Endothelial cell of umbilical vein (primary cell): ENCODE measurements around the gene PRDX5. TPM values are rescaled to one million over a fixed set of nuclear protein-coding genes. Genes with fewer than 3 reads are reported as not detected.

ENCODE experiments used
- BruUV-seq: library from RNA; stranded (reverse); fragments of 400-500 nt; replicated peaks from 2 replicates; lab custom pipeline; 2021; lab: Mats Ljungman, UMichigan
- CTCF ChIA-PET: fragments of 300-600, 350-600 bp; sonication (Branson Sonifier 250); formaldehyde crosslinking; loops from one replicate; lab custom pipeline; 2021; ENCODE audit warnings: antibody characterized with exemption, inconsistent platforms; lab: Charles Lee
- POLR2A ChIA-PET: fragments of 300-600, 350-600 bp; sonication (Branson Sonifier 250); formaldehyde crosslinking; loops from one replicate; lab custom pipeline; 2021; ENCODE audit warnings: antibody characterized with exemption, inconsistent platforms; lab: Charles Lee
- DNase-seq: peaks from one replicate; pipeline ENCODE4 v3.0.0-alpha.2; 2011; ENCODE audit warnings: low read depth, low spot score
- FAIRE-seq: peaks from 2 replicates; lab custom pipeline; 2011; peaks lifted over from hg19 to GRCh38; lab: Jason Lieb, UNC
- H2AFZ ChIP-seq: 2 replicates; pipeline ENCODE4 v1.6.0; 2012; ENCODE audit warnings: low read depth, low read length, control low read depth, inconsistent platforms
- H3K27ac ChIP-seq: 2 replicates; pipeline ENCODE4 v1.5.1; 2011; ENCODE audit warnings: low read depth, mild to moderate bottlenecking, control low read depth, low read length, moderate library complexity; ENCODE audit not compliant: insufficient read depth
- H3K27me3 ChIP-seq, 2 experiments: 2 replicates each; pipeline versions ENCODE4 v1.6.0 to v1.6.1; 2011; ENCODE audit warnings: low read length in 2 of 2, mixed read lengths in 1 of 2; ENCODE audit not compliant: control insufficient read depth in 2 of 2, insufficient read depth in 2 of 2
- H3K36me3 ChIP-seq, 2 experiments: 2 replicates in 1 of 2; 3 replicates in 1 of 2; pipeline ENCODE4 v1.5.1; 2011; ENCODE audit warnings: low read length in 2 of 2, mild to moderate bottlenecking in 1 of 2, moderate library complexity in 1 of 2; ENCODE audit not compliant: control insufficient read depth in 2 of 2, insufficient read depth in 2 of 2; ENCODE audit errors: extremely low read depth in 1 of 2
- H3K4me1 ChIP-seq: 3 replicates; pipeline ENCODE4 v1.5.1; 2011; ENCODE audit warnings: mild to moderate bottlenecking, low read length; ENCODE audit not compliant: control insufficient read depth, insufficient read depth; ENCODE audit errors: extremely low read depth
- H3K4me2 ChIP-seq: 2 replicates; pipeline ENCODE4 v1.6.1; 2011; ENCODE audit warnings: low read length, control low read depth, mixed read lengths; ENCODE audit not compliant: insufficient read depth
- H3K4me3 ChIP-seq, 3 experiments: fragments of 200-600 bp in 1 of 3; sonication (generic), shearing (Covaris generic) in 1 of 3; replicated peaks in 1 of 3; 2 replicates each; pipeline ENCODE4 v1.5.1; 2011 to 2016; ENCODE audit warnings: control low read depth in 3 of 3, low read length in 3 of 3, mild to moderate bottlenecking in 2 of 3, inconsistent platforms in 1 of 3, low read depth in 1 of 3, moderate library complexity in 1 of 3; ENCODE audit not compliant: insufficient read depth in 1 of 3
- H3K79me2 ChIP-seq: 2 replicates; pipeline ENCODE4 v1.6.0; 2012; ENCODE audit warnings: low read length, inconsistent platforms; ENCODE audit not compliant: control insufficient read depth, insufficient read depth
- H3K9ac ChIP-seq: replicated peaks from 2 replicates; pipeline ENCODE3; 2011; ENCODE audit warnings: low read length, control low read depth; ENCODE audit not compliant: insufficient read depth; ENCODE audit errors: extremely low read depth
- H3K9me1 ChIP-seq: replicated peaks from 3 replicates; pipeline ENCODE4 v1.6.0; 2011; ENCODE audit warnings: mild to moderate bottlenecking, low read length; ENCODE audit not compliant: control insufficient read depth, insufficient read depth; ENCODE audit errors: extremely low read depth
- H3K9me3 ChIP-seq: replicated peaks from 2 replicates; pipeline ENCODE4 v1.5.1; 2012; ENCODE audit warnings: low read length, inconsistent platforms; ENCODE audit not compliant: control insufficient read depth, insufficient read depth
- H4K20me1 ChIP-seq: replicated peaks from 2 replicates; pipeline ENCODE3; 2011; ENCODE audit warnings: mild to moderate bottlenecking, low read length; ENCODE audit not compliant: control insufficient read depth, insufficient read depth; ENCODE audit errors: extremely low read depth
- EZH2 ChIP-seq: IDR thresholded peaks from 2 replicates; pipeline ENCODE4 v1.6.1; 2012; ENCODE audit warnings: borderline replicate concordance, low read depth, mild to moderate bottlenecking, moderate library complexity, low read length, inconsistent platforms; ENCODE audit not compliant: severe bottlenecking
- FOS ChIP-seq: IDR thresholded peaks from 2 replicates; pipeline ENCODE4 v1.6.1; 2011; ENCODE audit warnings: mild to moderate bottlenecking, low read length, moderate library complexity, borderline replicate concordance; ENCODE audit not compliant: insufficient read depth
- GATA2 ChIP-seq: IDR thresholded peaks from 2 replicates; pipeline ENCODE4 v1.7.0; 2011; ENCODE audit warnings: low read depth, mild to moderate bottlenecking, moderate library complexity, mixed read lengths, low read length; ENCODE audit not compliant: insufficient read length, insufficient read depth
- JUN ChIP-seq: IDR thresholded peaks from 2 replicates; pipeline ENCODE4 v1.6.1; 2011; ENCODE audit warnings: borderline replicate concordance, low read depth; ENCODE audit not compliant: insufficient read length, insufficient read depth
- MYC ChIP-seq: IDR thresholded peaks from one replicate; pipeline ENCODE4 v1.6.1; 2011; ENCODE audit warnings: mild to moderate bottlenecking, low read depth, low read length
- POLR2A ChIP-seq: IDR thresholded peaks from 2 replicates; pipeline ENCODE4 v1.6.1; 2012; ENCODE audit warnings: low read depth, mild to moderate bottlenecking, control low read depth, low read length
- POLR2AphosphoS5 ChIP-seq: IDR thresholded peaks from 2 replicates; pipeline ENCODE4 v1.6.1; 2012; ENCODE audit warnings: low read depth, mild to moderate bottlenecking, control low read depth, low read length, moderate library complexity; ENCODE audit not compliant: insufficient read depth
- dilution Hi-C: fragments of 300-500 bp; cut with MboI; formaldehyde crosslinking; loops from one replicate; pipeline ENCODE4 v1.15.0; 2019; ENCODE audit warnings: low sequenced_read_pairs; ENCODE audit not compliant: extremely low pct_ligation_motif_present
- intact Hi-C: fragments of 100-400 bp; cut with micrococcal nuclease; formaldehyde crosslinking; loops from one replicate; pipeline ENCODE4 v1.10.0; 2022
- polyA plus RNA-seq, 4 experiments: library from polyadenylated mRNA; depleted of rRNA in 3 of 4; stranded (reverse) in 3 of 4; unstranded in 1 of 4; fragments of >200 nt; gene quantifications; 2 replicates each; pipeline versions ENCODE4 v1.2.1 to v1.2.3, GENCODE V29; 2011 to 2012; ENCODE audit warnings: missing spikeins in 1 of 4
- total RNA-seq: library from RNA; stranded (reverse); gene quantifications from 2 replicates; pipeline ENCODE4 v1.2.3, GENCODE V29; 2021
- TF ChIP-seq, protein P1 (sequence below): IDR thresholded peaks from 2 replicates; pipeline ENCODE4 v1.6.1; 2011; ENCODE audit not compliant: insufficient read depth, insufficient read length
- TF ChIP-seq, protein P2 (sequence below), 2 donors: IDR thresholded peaks; 1 replicate in 1 of 2; 2 replicates in 1 of 2; pipeline ENCODE4 v1.5.1; 2011; ENCODE audit warnings: low read length in 2 of 2, mild to moderate bottlenecking in 2 of 2, moderate library complexity in 2 of 2, control low read depth in 1 of 2, inconsistent platforms in 1 of 2, low read depth in 1 of 2; ENCODE audit not compliant: insufficient read depth in 1 of 2; ENCODE audit errors: extremely low read depth in 1 of 2

PRDX5 gene
- total and polyA plus RNA-seq, 2 donors (not counting 3 experiments of a cell fraction or from before 2014, with no cell fraction given): 199 to 709 TPM

DNA sequence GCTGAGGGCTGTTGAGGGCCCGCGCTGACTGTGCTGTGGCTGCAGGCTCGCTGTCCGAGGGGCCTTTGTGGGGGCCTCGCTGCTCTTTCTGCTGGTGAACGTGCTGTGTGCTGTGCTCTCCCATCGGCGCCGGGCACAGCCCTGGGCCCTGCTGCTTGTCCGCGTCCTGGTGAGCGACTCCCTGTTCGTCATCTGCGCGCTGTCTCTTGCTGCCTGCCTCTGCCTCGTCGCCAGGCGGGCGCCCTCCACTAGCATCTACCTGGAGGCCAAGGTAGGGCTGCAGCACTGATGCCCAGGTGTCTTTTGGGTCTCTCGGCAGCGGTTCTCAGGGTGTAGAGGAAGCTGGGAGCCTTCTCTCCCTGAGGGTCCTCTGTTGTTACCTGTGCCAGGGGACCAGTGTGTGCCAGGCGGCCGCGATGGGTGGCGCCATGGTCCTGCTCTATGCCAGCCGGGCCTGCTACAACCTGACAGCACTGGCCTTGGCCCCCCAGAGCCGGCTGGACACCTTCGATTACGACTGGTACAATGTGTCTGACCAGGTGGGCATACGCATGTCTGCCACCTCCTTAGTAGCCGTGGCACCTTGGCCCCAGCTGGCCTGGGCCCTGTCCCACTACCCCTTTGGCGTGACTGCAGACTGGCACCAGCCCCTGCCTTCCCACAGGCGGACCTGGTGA, 30.1 kb upstream of the PRDX5 start:
- CTCF ChIA-PET: interaction anchor here (1.1 to 2.2 kb wide), 2 partner anchors 13 to 16 kb away, joined by 4 to 8 read pairs; no protein-coding TSS in a partner anchor
- peaks cover 20 to 29% of the 10 kb centered on the region in 2 experiments for H3K27me3 ChIP-seq
- DNase-seq (no peak), FAIRE-seq (no peak)
- H2AFZ ChIP-seq: no peak overlapping the region
- peaks cover 2% of the 10 kb centered on the region for H3K79me2 ChIP-seq
- H3K4me1 ChIP-seq: peaks cover 11% of the 10 kb centered on the region
- intact Hi-C loops (loop anchor here (5.0 kb wide), 1 partner anchor 101 kb away; the partner anchor contains the start of gene STIP1), dilution Hi-C loops (no loop called here)
- H3K9me3 ChIP-seq: no peaks in the 10 kb centered on the region
- no peaks in the 10 kb centered on the region for H4K20me1 ChIP-seq
- H3K4me2 ChIP-seq: no peak overlapping the region
- no peaks in the 10 kb centered on the region for H3K9me1 ChIP-seq
- no peak for TF ChIP-seq MYC
- TF ChIP-seq GATA2: no peak
- TF ChIP-seq, protein P1, sequence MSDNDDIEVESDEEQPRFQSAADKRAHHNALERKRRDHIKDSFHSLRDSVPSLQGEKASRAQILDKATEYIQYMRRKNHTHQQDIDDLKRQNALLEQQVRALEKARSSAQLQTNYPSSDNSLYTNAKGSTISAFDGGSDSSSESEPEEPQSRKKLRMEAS: no peak
- no peak for TF ChIP-seq EZH2
- TF ChIP-seq FOS: no peak
- TF ChIP-seq, protein P2, sequence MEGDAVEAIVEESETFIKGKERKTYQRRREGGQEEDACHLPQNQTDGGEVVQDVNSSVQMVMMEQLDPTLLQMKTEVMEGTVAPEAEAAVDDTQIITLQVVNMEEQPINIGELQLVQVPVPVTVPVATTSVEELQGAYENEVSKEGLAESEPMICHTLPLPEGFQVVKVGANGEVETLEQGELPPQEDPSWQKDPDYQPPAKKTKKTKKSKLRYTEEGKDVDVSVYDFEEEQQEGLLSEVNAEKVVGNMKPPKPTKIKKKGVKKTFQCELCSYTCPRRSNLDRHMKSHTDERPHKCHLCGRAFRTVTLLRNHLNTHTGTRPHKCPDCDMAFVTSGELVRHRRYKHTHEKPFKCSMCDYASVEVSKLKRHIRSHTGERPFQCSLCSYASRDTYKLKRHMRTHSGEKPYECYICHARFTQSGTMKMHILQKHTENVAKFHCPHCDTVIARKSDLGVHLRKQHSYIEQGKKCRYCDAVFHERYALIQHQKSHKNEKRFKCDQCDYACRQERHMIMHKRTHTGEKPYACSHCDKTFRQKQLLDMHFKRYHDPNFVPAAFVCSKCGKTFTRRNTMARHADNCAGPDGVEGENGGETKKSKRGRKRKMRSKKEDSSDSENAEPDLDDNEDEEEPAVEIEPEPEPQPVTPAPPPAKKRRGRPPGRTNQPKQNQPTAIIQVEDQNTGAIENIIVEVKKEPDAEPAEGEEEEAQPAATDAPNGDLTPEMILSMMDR (IDR thresholded peaks at IDR 0.05; ENCODE audit: extremely low read depth in 1 of 2, insufficient read depth in 1 of 2, low read depth in 1 of 2, low read length in 2 of 2): no peak
- no peak for TF ChIP-seq JUN
- TF ChIP-seq POLR2AphosphoS5: no peak
- no peak for TF ChIP-seq POLR2A
- no peak overlapping the region for H3K4me3 ChIP-seq
- POLR2A ChIA-PET: interaction anchor here (0.5 kb wide), 1 partner anchor 17 kb away, joined by 3 read pairs; no protein-coding TSS in a partner anchor
- BruUV-seq: no TSS peak
- no peak overlapping the region for H3K27ac ChIP-seq
- no peaks in the 10 kb centered on the region for H3K36me3 ChIP-seq
- H3K9ac ChIP-seq: no peak overlapping the region
